Esophagus muscularis mucosa (tissue), 4 donors: ENCODE data around the gene XRN1. TPM values are rescaled to one million over a fixed set of nuclear protein-coding genes. Genes with fewer than 3 reads are reported as not detected.

Source experiments
- DNase-seq: peaks from one replicate; pipeline ENCODE4 v3.0.0-alpha.2; 2017; ENCODE audit errors: extremely low spot score
- H3K27ac ChIP-seq, 4 donors: fragments of 200-600 bp; sonication (generic); replicated peaks in 1 of 4; 1 replicate in 3 of 4; 2 replicates in 1 of 4; pipeline ENCODE4 v1.5.1; 2016 to 2019; ENCODE audit warnings: mild to moderate bottlenecking in 1 of 4
- H3K27me3 ChIP-seq, 4 donors: fragments of 200-600 bp; sonication (generic); one replicate each; pipeline versions ENCODE4 v1.5.1 to v1.6.0; 2016 to 2019
- H3K36me3 ChIP-seq, 4 donors: fragments of 200-600 bp; sonication (generic); one replicate each; pipeline ENCODE4 v1.5.1; 2016 to 2019
- H3K4me1 ChIP-seq, 4 donors: fragments of 200-600 bp; sonication (generic); one replicate each; pipeline ENCODE4 v1.5.1; 2016 to 2019
- H3K4me3 ChIP-seq, 4 donors: fragments of 200-600 bp; sonication (generic); 1 replicate in 2 of 4; 2 replicates in 2 of 4; pipeline ENCODE4 v1.5.1; 2016 to 2019; ENCODE audit warnings: mild to moderate bottlenecking in 4 of 4, moderate library complexity in 1 of 4
- H3K9me3 ChIP-seq, 4 donors: fragments of 200-600 bp; sonication (generic); 1 replicate in 3 of 4; 2 replicates in 1 of 4; pipeline ENCODE4 v1.5.1; 2016 to 2019
- CTCF ChIP-seq, 3 experiments: fragments of 200-600 bp in 2 of 3; fragments of 450-650 bp in 1 of 3; sonication (generic) in 2 of 3; IDR thresholded peaks; one replicate each; pipeline ENCODE4 v1.5.1; 2017 to 2019; ENCODE audit warnings: antibody characterized with exemption in 3 of 3, mild to moderate bottlenecking in 2 of 3, moderate library complexity in 1 of 3
- EP300 ChIP-seq: sonication (generic); formaldehyde crosslinking; IDR thresholded peaks from one replicate; pipeline ENCODE4 v1.6.1; 2017; ENCODE audit warnings: antibody characterized with exemption
- POLR2A ChIP-seq: fragments of 450-650 bp; IDR thresholded peaks from one replicate; pipeline ENCODE4 v1.6.1; 2017; ENCODE audit warnings: antibody characterized with exemption, moderate library complexity, mild to moderate bottlenecking, low read depth
- POLR2AphosphoS5 ChIP-seq, 2 donors: sonication (generic); formaldehyde crosslinking; IDR thresholded peaks; one replicate each; pipeline ENCODE4 v1.6.1; 2017; ENCODE audit warnings: antibody characterized with exemption in 2 of 2
- WGBS: methylation state at CpG from one replicate; pipeline ENCODE4 v1.1.5; 2018; 5-methylcytosine and 5-hydroxymethylcytosine counted together
- intact Hi-C: fragments of 100-400 bp; cut with DNase I; formaldehyde crosslinking; loops from one replicate; pipeline ENCODE4 v1.15.1; 2023
- small RNA-seq, 3 donors: library from RNA; depleted of rRNA; stranded (forward); fragments of <200 nt; gene quantifications; one replicate each; pipeline ENCODE3, GENCODE V24; 2016
- total RNA-seq, 4 donors: library from RNA; depleted of rRNA; stranded (reverse); fragments of >200 nt; gene quantifications; one replicate each; pipeline versions ENCODE4 v1.1.0 to v1.2.1, GENCODE V29; 2016

XRN1 gene
- total RNA-seq, 4 donors from 2014 or later, result 31.4 to 40.7 (median 34.9) TPM

- no peaks in the 10 kb centered on the region for H3K4me1 ChIP-seq
- no peaks in the 10 kb centered on the region for H3K27me3 ChIP-seq
- TF ChIP-seq POLR2AphosphoS5 (IDR thresholded peaks at IDR 0.05), result no peak
- no peak for TF ChIP-seq POLR2A
- no peak for TF ChIP-seq CTCF (IDR thresholded peaks at IDR 0.05)
- TF ChIP-seq EP300, result no peak
- 68% methylated on average over 3 of the region's 3 CpGs for WGBS
- peaks cover 0 to 5% (median 0%) of the 10 kb centered on the region in 4 donors for H3K9me3 ChIP-seq
- no peaks in the 10 kb centered on the region for H3K36me3 ChIP-seq
- no peak overlapping the region for H3K27ac ChIP-seq
- no peak for DNase-seq
- intact Hi-C loops, result no loop called here
- H3K4me3 ChIP-seq, result no peak overlapping the region
These were observed 188.5 kb downstream of the XRN1 start for GRCh38 chr3:142259359-142259758.

- no peak overlapping the region for H3K4me3 ChIP-seq
- no peaks in the 10 kb centered on the region for H3K27me3 ChIP-seq
- H3K27ac ChIP-seq, result no peak overlapping the region
- no peak for DNase-seq
- H3K36me3 ChIP-seq, result no peaks in the 10 kb centered on the region
- 94% methylated on average over 12 of the region's 12 CpGs for WGBS
- TF ChIP-seq EP300 (no peak), CTCF (IDR thresholded peaks at IDR 0.05) (no peak), POLR2AphosphoS5 (IDR thresholded peaks at IDR 0.05) (no peak), POLR2A (no peak)
- H3K9me3 ChIP-seq, result peaks cover 0 to 16% (median 8%) of the 10 kb centered on the region in 4 donors
- intact Hi-C loops, result no loop called here
- H3K4me1 ChIP-seq, result no peaks in the 10 kb centered on the region
These were observed 191.0 kb downstream of the XRN1 start for GRCh38 chr3:142256712-142257333.

Small RNAs within 50 kb of the gene (small RNA-seq; reads per million reads assigned to genes)
- 0 reads per million in 3 donors for gene RNU1-100P
- gene RNU6-1294P, result 0 reads per million in 3 donors

Other genes with a start within 250 kb of the XRN1 start
- 10 to 100 TPM in 2 of 4 donors, 1 to 10 TPM in 2; 7.1 to 12.9 (median 9.7) TPM for gene GK5, start 222.5 kb downstream of the XRN1 start, total RNA-seq
- gene ATR, start 130.7 kb upstream of the XRN1 start, total RNA-seq, result 10 to 100 TPM in 3 of 4 donors, 1 to 10 TPM in 1; 9.5 to 16.6 (median 13.3) TPM
- gene PLS1, start 148.4 kb upstream of the XRN1 start, total RNA-seq, result 1 to 10 TPM; 1.2 to 2.0 (median 1.5) TPM